Activated CD8-positive, alpha-beta memory T cell treated with anti-CD3 and anti-CD28 coated beads, Interleukin-2, amount 50 U/mL, for 1 hour (primary cell): ENCODE measurements around the gene NDUFS8.

Experiments used
- DNase-seq: peaks from one replicate; pipeline ENCODE4 v3.0.0-alpha.2; 2020; ENCODE audit errors: extremely low read depth

The NDUFS8 gene

DNA sequence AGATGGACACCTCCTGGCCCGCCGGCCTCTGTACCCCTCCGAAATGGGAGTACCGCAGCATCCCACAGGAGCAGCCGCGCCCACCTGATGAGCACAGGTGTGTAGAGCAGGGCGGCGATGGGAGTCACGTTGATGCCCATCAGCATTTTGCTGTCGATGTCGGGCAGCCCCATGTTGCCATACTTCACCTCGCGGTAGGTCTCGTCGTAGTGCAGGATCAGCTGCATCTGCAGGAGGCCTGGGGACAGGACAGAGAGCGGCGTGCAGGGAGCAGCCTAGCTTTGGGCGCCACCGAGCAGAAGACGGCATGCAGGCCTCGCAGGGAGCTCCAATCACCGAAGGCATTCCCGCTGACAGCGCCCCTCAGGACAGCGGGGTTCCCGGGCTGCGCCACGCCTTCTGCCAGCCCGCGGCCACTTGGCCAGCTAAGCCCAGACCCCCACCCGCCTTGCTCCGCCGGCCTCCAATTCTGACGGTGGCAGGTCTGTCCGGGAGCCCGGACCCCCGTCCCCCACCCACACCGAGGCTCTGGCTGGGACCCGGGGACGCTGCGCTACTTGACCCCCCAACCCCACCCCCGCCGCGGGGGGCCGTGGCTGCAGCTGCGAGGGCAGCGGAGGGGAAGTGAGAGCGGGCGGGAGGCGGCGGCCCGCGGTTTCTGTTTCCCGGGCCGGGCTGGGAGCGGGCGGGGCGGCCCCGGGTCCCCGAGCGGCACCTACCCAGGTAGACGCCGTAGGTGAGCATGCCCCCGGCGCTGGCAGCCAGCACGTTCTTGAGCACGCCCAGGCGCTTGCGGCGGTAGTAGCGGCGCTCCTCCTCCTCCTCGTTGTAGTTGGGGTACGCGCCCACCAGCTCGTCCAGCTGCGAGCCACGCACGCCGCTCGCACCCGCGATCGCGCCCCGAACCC, 27.3 kb upstream of the NDUFS8 start:
- peak; percentile 20 for DNase-seq

DNA sequence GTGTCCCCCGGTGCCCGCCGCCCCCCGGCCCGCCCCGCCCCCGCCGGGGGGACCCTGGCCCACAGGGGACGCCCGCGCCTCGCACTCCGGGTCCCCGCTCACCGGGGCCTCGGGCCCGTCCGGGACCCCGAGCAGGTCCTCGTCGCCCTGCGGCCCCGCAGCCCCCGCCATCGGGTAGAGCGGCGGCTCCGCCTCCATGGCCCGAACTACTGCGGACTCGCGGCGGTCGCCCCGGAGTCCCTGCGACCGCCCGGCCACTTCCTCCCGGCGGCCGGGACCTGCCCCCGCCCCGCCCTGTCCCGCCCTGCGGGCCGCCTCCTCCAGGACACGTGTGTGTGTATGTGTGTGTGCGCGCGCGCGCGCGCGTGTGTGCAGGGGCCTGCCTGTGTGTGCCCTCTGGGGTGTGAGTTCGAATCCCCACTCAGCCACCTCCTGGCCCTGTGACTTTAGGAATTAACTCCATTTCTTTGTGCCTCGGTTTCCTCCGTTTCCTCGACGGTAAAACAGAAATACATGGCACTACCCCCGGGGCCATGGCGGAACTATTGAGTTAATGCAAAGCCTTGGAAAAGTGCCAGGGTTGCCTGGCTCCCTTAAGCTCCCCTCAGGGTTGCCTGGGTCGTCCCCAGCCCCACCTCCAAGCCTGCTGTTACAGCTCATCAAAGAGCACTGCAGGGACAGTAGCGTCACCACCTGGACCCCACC, 26.5 kb upstream of the NDUFS8 start, which contains the start of gene UNC93B1:
Gene UNC93B1, minus strand, starts transcription at position 252 of the 705 bp plus-strand sequence. Its CDS starts 54 bp downstream, at position 198.
- no peak for DNase-seq

- no peak for DNase-seq
Measured at GRCh38 chr11:68004551-68005335, 25.7 kb upstream of the NDUFS8 start.

- DNase-seq = no peak
Measured at GRCh38 chr11:68006606-68007166, 23.8 kb upstream of the NDUFS8 start.

- DNase-seq = no peak
Measured at GRCh38 chr11:68007498-68008380, 22.7 kb upstream of the NDUFS8 start.

DNA sequence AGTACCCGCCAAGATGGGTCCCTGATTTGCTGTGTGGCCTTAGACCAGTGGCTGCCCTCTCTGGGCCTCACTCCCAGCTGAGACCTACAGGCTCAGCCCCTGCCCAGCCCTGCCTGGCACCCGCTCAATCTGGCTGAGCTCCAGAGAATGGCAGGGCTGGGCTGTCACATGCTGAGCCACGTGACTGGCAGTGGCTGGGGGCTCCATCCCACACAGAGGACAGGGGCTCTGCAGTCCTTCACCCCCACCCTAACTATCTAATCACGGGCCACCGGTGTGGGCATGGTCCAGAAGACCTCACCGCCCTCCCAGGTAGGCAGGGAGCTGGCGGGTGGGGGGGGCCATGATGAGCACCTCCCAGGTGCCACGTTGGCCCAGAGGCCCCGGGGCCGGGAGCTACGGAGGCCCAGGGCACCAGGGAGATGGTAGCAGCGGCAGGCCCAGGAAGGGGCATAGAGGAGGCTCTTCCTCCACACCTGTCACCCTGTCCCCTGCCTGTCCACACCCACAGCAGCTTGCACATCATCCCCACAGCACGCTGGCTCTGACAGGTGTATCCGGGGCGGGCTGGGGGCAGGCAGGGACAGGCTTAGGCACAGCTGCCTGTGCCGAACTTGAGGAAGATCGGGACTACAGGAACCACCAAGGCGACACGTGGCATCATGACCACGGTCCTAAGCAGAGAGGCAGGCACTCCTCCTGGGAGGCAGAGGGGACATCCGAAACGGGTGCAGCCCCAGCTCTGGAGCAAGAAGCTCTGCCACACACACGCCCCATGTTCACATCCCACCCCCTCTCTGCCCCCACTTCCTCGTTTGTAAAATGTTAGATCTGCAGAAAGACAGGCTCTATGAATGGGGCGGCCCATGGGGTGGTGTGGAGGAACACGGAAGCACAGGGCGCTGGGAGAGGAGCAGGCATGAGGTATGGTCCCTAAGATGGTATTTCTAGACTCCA, 21.8 kb upstream of the NDUFS8 start:
- no peak for DNase-seq

DNA sequence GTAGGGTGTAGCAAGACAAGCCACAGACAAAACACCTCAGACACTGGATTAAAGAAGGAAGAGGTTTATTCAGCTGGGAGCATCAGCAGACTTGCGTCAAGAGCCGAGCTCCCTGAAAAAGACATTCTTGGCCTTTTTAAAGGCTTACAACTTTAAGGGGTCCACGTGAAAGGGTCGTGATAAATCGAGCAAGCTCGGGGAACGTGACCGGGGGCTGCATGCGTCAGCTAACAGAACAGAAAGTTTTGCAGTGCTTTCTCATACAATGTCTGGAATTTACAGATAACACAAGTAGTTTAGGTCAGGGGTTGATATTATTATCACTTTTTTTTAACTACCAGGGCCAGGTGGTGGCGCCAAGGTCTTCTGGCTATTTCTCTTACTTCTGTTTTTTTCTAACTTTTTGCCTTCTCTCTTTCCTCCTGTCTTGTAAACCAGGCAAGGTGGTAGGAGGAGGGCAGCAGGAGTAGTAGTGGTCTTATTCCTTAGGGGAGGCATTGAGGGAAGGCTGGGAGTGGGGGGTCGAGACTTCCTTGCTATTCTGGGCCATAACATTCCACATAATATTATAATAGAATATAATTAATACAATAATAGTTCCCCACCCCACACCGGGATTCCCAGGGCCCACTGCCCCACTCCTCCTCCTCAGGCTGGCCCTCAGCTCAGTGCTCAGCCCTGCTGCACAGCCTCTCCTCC, 20.9 kb upstream of the NDUFS8 start:
- no peak for DNase-seq

- no peak for DNase-seq
Measured at GRCh38 chr11:68010090-68011041, 20.1 kb upstream of the NDUFS8 start, which contains the start of gene ALDH3B1. TSS of gene ALDH3B1 (plus strand) at chr11:68010327. CDS start at chr11:68015298, 4,971 bp downstream.

GRCh38 chr11:68011051-68011943, 19.2 kb upstream of the NDUFS8 start:
- no peak for DNase-seq

DNA sequence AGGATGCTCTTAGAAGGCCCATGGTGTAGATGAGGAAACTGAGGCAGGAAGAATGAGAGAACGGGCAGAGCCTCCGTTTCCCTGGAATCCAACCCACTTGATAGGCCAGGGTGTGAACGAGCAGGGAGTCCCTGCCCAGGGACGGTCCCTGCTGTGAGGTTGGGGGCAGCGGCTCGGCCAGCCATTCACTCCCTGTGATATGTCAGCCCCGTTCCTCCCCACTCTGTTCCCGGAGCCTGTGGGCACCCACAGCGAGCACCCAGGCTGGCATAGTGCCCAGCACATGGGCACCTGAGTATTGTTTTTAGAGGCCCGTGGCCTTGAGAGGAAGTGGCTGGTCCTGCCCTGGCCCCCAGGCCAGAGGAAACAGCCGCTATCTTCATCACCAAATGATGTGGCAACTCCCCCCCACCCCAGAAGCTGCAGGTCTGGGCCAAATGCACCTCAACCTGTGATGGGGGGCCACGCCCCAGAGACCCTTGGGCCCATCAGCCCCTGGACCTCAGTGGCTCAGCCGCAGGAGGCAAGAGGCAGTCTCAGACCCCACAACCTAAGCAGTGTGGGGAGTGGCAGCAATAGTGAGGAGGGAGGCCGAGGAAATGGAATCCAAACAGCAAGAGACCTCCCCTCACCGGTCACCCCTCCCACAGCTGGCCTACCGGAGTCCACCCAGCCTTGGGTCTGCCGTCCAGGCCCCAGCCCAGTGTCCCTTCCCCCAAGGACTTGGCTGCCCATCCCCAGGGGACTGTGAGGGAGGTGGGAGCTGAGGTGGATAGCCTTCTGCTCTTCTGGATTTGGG, 18.2 kb upstream of the NDUFS8 start:
- DNase-seq = no peak

DNA sequence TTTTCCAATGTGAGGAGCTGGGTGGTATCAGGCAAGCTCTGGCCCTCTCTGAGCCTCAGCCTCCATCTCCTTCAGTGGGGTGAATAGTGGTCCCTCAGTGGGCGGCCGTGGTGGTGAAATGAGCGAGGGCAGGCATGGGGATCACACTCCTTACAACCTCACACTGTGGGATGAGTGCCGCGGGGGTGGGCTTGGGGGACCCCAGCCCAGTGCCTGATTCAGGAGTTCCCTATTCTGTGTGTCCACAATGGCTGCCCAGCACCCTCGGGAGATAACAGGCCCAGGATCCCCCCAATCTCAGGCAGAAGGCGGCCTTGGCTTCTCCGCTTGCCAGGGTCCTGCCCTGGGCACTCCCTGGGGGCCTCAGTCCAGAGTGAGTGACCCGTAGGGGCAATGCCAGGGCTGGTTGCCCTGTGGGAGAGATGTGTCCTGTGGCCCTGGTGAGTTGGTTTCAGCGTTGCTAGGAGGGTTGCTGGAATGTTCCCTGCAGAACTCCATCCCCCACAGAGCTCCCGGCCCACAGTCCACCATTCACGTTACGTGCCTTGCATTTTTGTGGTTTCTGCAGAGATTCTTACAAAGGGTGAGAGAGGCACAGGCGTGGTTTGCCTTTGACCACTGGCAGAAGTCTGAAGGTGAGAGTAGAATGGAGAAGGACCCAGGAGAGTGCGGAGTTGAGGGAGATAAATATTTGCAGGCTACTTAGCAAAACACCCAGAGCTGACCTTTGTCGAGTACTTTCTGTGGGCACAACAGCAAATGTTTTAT, 17.5 kb upstream of the NDUFS8 start:
- no peak for DNase-seq

- DNase-seq = no peak
Measured at GRCh38 chr11:68013611-68014156, 16.8 kb upstream of the NDUFS8 start.

GRCh38 chr11:68014157-68014946, 16.1 kb upstream of the NDUFS8 start:
- DNase-seq = no peak

GRCh38 chr11:68014947-68015447, 15.5 kb upstream of the NDUFS8 start:
- no peak for DNase-seq
